Measurements from ENCODE around the gene DNER.

Gene DNER

DNA sequence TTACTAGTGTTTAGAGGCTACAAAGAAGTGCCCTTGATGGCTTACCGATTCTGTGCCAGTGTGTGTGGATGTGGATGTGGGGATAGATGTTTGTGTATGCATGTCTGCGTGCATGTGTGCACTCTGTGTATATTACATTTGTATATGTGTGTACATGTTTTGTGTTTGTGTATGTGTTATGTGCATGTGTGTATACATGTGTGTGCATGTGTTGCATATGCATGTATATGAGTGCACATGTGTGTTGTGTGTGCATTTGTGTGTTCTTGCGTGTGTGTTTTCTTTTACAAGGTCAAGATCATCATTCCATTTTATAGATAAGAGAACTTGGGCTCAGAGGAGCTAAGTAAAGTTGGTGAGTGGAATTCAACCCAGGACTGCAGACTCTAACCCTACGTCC lies 226.1 kb downstream of the DNER start:
- peaks cover 3% of the 10 kb centered on the region for H3K27me3 ChIP-seq (replicated peaks; ENCODE audit: control insufficient read depth, insufficient read depth, low read length, poor library complexity, severe bottlenecking)

DNA sequence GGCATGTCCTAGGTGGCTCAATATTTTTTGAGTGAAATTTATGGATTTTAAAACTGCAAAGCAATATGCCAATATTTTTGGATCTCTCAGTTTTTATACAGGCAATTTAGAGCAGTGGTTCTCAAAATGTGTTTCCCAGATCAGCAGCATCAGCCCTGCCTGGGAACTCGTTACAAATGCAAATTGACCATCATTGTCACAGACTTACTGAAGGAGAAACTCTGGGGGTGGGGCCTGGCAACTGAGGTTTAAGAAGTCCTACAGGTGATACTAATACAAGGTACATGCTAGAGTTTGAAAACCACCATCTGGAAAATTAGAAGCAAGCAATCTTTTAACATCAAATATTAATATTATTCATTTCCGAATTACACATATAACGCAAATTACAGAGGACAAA lies 227.7 kb downstream of the DNER start:
- Histone ChIP-seq H3K36me3 (ENCODE audit: control insufficient read depth, insufficient read depth, low read length) (no peaks in the 10 kb centered on the region), H3K4me3 (ENCODE audit: insufficient read depth, low read depth, low read length, poor library complexity, severe bottlenecking) (no peak overlapping the region), H3K9me3 (ENCODE audit: control insufficient read depth, low read length) (no peaks in the 10 kb centered on the region), H3K27me3 (replicated peaks; ENCODE audit: control insufficient read depth, insufficient read depth, low read length, poor library complexity, severe bottlenecking) (peaks cover 3% of the 10 kb centered on the region), H3K4me1 (ENCODE audit: control insufficient read depth, insufficient read depth, low read length, poor library complexity, severe bottlenecking) (no peaks in the 10 kb centered on the region), H3K27ac (ENCODE audit: insufficient read depth, low read length, poor library complexity, severe bottlenecking) (no peak overlapping the region)
- DNase-seq = no peak

More for the DNA sequence above, 226.1 kb downstream of the DNER start:
- DNase-seq = no peak
- no peaks in the 10 kb centered on the region for H3K36me3 ChIP-seq (ENCODE audit: control insufficient read depth, insufficient read depth, low read length)
- no peak overlapping the region for H3K27ac ChIP-seq (ENCODE audit: insufficient read depth, low read length, poor library complexity, severe bottlenecking)
- no peaks in the 10 kb centered on the region for H3K9me3 ChIP-seq (ENCODE audit: control insufficient read depth, low read length)
- H3K4me3 ChIP-seq (ENCODE audit: insufficient read depth, low read depth, low read length, poor library complexity, severe bottlenecking) = no peak overlapping the region
- H3K4me1 ChIP-seq (ENCODE audit: control insufficient read depth, insufficient read depth, low read length, poor library complexity, severe bottlenecking) = no peaks in the 10 kb centered on the region

DNA sequence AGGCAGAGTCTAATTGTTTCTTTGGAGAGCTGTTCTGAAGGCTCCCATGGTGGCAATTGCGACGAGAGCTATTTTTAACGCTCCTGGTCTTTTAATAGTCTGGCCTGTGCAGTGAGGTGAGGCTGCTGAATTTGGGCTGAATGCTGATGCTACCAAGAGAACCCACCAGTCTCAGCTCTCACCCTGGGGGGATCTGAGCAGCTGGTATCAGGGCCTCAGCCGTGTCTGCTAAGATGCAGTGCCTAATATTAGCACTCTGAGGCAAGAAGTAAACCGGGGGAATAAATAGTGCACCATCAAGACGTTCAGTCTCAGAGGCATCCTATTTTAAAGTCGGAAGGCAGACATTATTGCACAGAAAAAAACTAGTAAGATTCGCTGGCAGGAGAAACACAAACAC lies 228.5 kb downstream of the DNER start:
- H3K36me3 ChIP-seq (ENCODE audit: control insufficient read depth, insufficient read depth, low read length) = no peaks in the 10 kb centered on the region

DNA sequence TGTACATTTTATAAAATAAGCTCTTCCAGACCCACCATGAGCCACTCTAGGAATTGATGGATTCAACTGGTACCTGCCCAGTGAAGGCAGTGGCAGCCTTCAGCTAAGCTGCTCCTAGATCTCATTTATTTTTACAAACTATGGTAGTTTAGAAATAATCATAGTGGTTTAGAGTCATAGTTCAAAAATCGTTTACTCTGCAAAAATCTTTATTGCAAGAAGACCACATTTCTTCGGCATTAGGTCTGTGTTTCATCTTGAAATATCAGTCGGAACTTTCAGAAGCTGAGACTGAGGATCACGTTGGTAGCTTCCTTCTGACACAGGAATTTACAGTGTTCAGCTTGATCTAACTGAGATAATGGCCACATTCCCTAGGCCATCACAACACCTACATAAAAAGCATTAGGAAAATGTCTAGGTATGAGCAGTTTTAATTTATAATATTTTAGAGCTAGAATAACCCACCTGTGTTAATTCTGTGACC lies 237.0 kb downstream of the DNER start:
- no peaks in the 10 kb centered on the region for H3K9me3 ChIP-seq (ENCODE audit: control insufficient read depth, low read length)
- no peak overlapping the region for H3K27ac ChIP-seq (ENCODE audit: insufficient read depth, low read length, poor library complexity, severe bottlenecking)
- no peak overlapping the region for H3K4me3 ChIP-seq (ENCODE audit: insufficient read depth, low read depth, low read length, poor library complexity, severe bottlenecking)
- DNase-seq = no peak
- H3K4me1 ChIP-seq (ENCODE audit: control insufficient read depth, insufficient read depth, low read length, poor library complexity, severe bottlenecking) = no peaks in the 10 kb centered on the region
- no peaks in the 10 kb centered on the region for H3K27me3 ChIP-seq (replicated peaks; ENCODE audit: control insufficient read depth, insufficient read depth, low read length, poor library complexity, severe bottlenecking)
- H3K36me3 ChIP-seq (ENCODE audit: control insufficient read depth, insufficient read depth, low read length) = no peaks in the 10 kb centered on the region

More for the DNA sequence above, 228.5 kb downstream of the DNER start:
- Histone ChIP-seq H3K4me3 (ENCODE audit: insufficient read depth, low read depth, low read length, poor library complexity, severe bottlenecking) (no peak overlapping the region), H3K9me3 (ENCODE audit: control insufficient read depth, low read length) (no peaks in the 10 kb centered on the region), H3K27me3 (replicated peaks; ENCODE audit: control insufficient read depth, insufficient read depth, low read length, poor library complexity, severe bottlenecking) (peaks cover 3% of the 10 kb centered on the region), H3K27ac (ENCODE audit: insufficient read depth, low read length, poor library complexity, severe bottlenecking) (no peak overlapping the region), H3K4me1 (ENCODE audit: control insufficient read depth, insufficient read depth, low read length, poor library complexity, severe bottlenecking) (no peaks in the 10 kb centered on the region)
- no peak for DNase-seq

DNA sequence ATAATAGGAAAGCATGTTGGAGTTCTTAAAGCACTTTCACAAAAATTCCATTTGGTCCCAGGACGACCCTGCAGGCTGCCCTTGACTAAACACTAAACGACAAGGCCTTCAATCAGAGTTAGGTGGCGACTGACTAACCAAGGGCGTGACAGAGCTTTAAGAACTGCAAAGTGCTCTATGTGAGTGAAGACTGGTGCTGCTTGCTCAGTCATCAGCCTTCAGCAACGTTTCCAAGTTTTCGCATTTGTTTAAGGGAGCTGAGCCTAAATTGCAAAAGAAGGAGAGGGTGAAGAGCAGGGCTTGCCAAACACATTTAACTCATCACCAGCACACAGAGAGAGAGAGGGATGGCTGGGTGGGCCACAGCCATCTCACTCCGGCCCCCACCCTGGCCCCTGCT lies 238.6 kb downstream of the DNER start:
- Histone ChIP-seq H3K27me3 (replicated peaks; ENCODE audit: control insufficient read depth, insufficient read depth, low read length, poor library complexity, severe bottlenecking) (no peaks in the 10 kb centered on the region), H3K27ac (ENCODE audit: insufficient read depth, low read length, poor library complexity, severe bottlenecking) (no peak overlapping the region), H3K4me1 (ENCODE audit: control insufficient read depth, insufficient read depth, low read length, poor library complexity, severe bottlenecking) (no peaks in the 10 kb centered on the region), H3K9me3 (ENCODE audit: control insufficient read depth, low read length) (no peaks in the 10 kb centered on the region), H3K36me3 (ENCODE audit: control insufficient read depth, insufficient read depth, low read length) (no peaks in the 10 kb centered on the region), H3K4me3 (ENCODE audit: insufficient read depth, low read depth, low read length, poor library complexity, severe bottlenecking) (no peak overlapping the region)
- DNase-seq = no peak

DNA sequence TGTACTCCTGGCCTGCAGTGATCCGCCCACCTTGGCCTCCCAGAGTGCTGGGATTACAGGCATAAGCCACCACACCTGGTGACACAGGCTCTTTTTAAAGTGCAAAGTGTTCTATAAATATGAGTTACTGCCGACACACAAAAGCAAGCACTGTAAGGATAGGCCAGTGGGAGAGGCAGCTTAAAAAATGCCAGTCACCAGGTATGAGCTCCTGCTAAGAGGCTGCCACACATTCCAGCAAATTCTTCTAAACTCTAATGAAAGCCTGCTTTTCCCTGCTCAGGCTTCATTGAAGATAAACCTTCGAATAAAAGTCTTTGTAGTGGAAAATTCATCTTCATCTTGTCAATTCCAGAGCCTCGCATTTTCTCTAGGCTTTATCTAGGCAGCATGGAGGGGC lies 240.2 kb downstream of the DNER start:
- H3K9me3 ChIP-seq (ENCODE audit: control insufficient read depth, low read length) = no peaks in the 10 kb centered on the region
- H3K27me3 ChIP-seq (replicated peaks; ENCODE audit: control insufficient read depth, insufficient read depth, low read length, poor library complexity, severe bottlenecking) = no peaks in the 10 kb centered on the region
- H3K36me3 ChIP-seq (ENCODE audit: control insufficient read depth, insufficient read depth, low read length) = no peaks in the 10 kb centered on the region
- no peaks in the 10 kb centered on the region for H3K4me1 ChIP-seq (ENCODE audit: control insufficient read depth, insufficient read depth, low read length, poor library complexity, severe bottlenecking)
- no peak overlapping the region for H3K4me3 ChIP-seq (ENCODE audit: insufficient read depth, low read depth, low read length, poor library complexity, severe bottlenecking)
- H3K27ac ChIP-seq (ENCODE audit: insufficient read depth, low read length, poor library complexity, severe bottlenecking) = no peak overlapping the region
- DNase-seq = no peak

DNA sequence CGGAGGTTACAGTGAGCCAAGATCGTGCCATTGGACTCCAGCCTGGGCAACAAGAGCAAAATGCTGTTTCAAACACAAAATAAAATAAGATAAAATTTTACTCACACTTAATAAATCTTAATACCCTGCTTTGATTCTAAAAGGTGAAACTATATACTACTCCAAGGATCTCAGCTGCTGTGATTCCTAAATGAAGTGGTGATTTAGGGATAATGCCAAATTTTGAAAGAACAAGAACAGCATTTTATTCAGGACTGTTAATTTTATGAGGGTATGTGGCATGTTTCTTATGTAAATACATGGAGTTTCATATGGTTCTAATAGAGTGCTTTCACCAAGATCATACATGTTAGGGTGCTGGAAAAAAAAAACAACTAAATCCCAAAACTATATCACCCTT lies 243.6 kb downstream of the DNER start:
- H3K4me3 ChIP-seq (ENCODE audit: insufficient read depth, low read depth, low read length, poor library complexity, severe bottlenecking) = no peak overlapping the region
- H3K27me3 ChIP-seq (replicated peaks; ENCODE audit: control insufficient read depth, insufficient read depth, low read length, poor library complexity, severe bottlenecking) = no peaks in the 10 kb centered on the region
- H3K36me3 ChIP-seq (ENCODE audit: control insufficient read depth, insufficient read depth, low read length) = no peaks in the 10 kb centered on the region
- no peak overlapping the region for H3K27ac ChIP-seq (ENCODE audit: insufficient read depth, low read length, poor library complexity, severe bottlenecking)
- no peaks in the 10 kb centered on the region for H3K9me3 ChIP-seq (ENCODE audit: control insufficient read depth, low read length)
- DNase-seq = no peak
- no peaks in the 10 kb centered on the region for H3K4me1 ChIP-seq (ENCODE audit: control insufficient read depth, insufficient read depth, low read length, poor library complexity, severe bottlenecking)

DNA sequence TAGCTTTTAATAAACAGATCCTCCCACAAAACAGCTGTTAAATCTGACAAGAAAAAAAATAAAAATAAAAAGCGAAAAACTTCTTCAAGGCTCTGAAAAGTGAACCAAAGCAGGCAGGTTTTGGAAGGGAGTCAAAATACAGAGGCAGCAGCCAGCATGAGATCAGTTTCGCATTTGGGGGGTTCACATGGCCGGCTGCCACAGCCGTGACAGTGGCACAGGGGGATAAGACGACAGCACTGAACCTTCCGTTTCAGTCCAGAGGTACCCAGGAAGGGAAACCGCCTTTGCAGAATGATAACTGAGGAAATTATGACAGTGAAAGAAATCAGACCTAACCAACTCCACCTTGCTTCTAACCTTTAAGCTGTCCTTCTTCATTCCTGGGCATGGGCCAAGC lies 246.6 kb downstream of the DNER start:
- Histone ChIP-seq H3K4me1 (ENCODE audit: control insufficient read depth, insufficient read depth, low read length, poor library complexity, severe bottlenecking) (no peaks in the 10 kb centered on the region), H3K4me3 (ENCODE audit: insufficient read depth, low read depth, low read length, poor library complexity, severe bottlenecking) (no peak overlapping the region), H3K27ac (ENCODE audit: insufficient read depth, low read length, poor library complexity, severe bottlenecking) (no peak overlapping the region), H3K9me3 (ENCODE audit: control insufficient read depth, low read length) (no peaks in the 10 kb centered on the region), H3K27me3 (replicated peaks; ENCODE audit: control insufficient read depth, insufficient read depth, low read length, poor library complexity, severe bottlenecking) (no peaks in the 10 kb centered on the region), H3K36me3 (ENCODE audit: control insufficient read depth, insufficient read depth, low read length) (no peaks in the 10 kb centered on the region)
- DNase-seq = no peak

DNA sequence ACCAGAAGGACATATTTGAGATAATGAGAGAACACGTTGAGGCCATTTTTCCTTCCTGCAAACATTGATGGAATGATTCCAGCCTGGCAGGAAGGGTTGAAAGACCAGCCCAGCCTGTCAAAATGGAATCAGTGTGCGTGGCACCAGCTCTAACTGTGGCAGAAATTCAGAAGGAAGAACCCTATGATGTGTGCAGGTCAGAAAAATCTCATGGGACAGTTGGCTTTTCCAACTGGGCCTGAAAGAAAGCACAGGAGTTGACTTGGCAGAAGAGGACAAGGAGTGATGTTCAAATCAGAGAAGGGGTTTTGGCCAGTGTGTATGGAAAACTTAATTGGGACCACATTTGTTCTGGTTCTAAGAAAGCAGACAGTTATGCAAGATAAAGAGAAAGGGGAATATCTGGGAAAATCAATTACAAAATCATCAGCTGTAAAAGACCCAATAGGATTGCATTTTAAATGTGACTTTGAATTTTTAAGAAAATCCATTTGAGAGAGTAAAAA lies 250.5 kb downstream of the DNER start:
- H3K27ac ChIP-seq (ENCODE audit: insufficient read depth, low read length, poor library complexity, severe bottlenecking) = no peak overlapping the region
- no peaks in the 10 kb centered on the region for H3K27me3 ChIP-seq (replicated peaks; ENCODE audit: control insufficient read depth, insufficient read depth, low read length, poor library complexity, severe bottlenecking)
- H3K36me3 ChIP-seq (ENCODE audit: control insufficient read depth, insufficient read depth, low read length) = no peaks in the 10 kb centered on the region
- H3K4me1 ChIP-seq (ENCODE audit: control insufficient read depth, insufficient read depth, low read length, poor library complexity, severe bottlenecking) = no peaks in the 10 kb centered on the region
- no peak overlapping the region for H3K4me3 ChIP-seq (ENCODE audit: insufficient read depth, low read depth, low read length, poor library complexity, severe bottlenecking)
- no peaks in the 10 kb centered on the region for H3K9me3 ChIP-seq (ENCODE audit: control insufficient read depth, low read length)
- no peak for DNase-seq

DNA sequence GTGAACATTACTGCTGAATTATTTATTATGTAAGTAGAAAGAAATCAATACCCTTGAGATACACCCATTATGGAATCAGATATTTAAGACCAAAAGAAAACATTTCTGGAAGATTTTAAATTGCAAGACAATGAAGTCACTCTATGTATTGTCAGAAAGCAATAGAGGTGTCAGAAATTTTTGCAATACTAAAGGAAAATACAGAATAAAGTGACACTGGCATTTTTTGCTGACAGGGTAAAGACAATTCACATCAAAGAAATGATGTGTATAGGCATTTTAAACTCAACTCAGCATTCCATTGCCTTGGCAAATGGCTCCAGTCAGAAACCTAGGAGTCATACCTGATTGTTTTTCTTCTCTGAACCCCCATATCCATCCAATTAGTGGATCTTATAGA lies 252.2 kb downstream of the DNER start:
- H3K4me1 ChIP-seq (ENCODE audit: control insufficient read depth, insufficient read depth, low read length, poor library complexity, severe bottlenecking) = no peaks in the 10 kb centered on the region
- no peaks in the 10 kb centered on the region for H3K36me3 ChIP-seq (ENCODE audit: control insufficient read depth, insufficient read depth, low read length)
- H3K27ac ChIP-seq (ENCODE audit: insufficient read depth, low read length, poor library complexity, severe bottlenecking) = no peak overlapping the region
- no peak for DNase-seq
- no peaks in the 10 kb centered on the region for H3K9me3 ChIP-seq (ENCODE audit: control insufficient read depth, low read length)
- no peaks in the 10 kb centered on the region for H3K27me3 ChIP-seq (replicated peaks; ENCODE audit: control insufficient read depth, insufficient read depth, low read length, poor library complexity, severe bottlenecking)
- no peak overlapping the region for H3K4me3 ChIP-seq (ENCODE audit: insufficient read depth, low read depth, low read length, poor library complexity, severe bottlenecking)
